Measurements from ENCODE around the gene MAPKBP1.
"Not testable (repeated sequence)": the region's sequence is repeated elsewhere in the genome, so short reads cannot be mapped to it uniquely, and the experiment has no call there.

Gene MAPKBP1, protein sequence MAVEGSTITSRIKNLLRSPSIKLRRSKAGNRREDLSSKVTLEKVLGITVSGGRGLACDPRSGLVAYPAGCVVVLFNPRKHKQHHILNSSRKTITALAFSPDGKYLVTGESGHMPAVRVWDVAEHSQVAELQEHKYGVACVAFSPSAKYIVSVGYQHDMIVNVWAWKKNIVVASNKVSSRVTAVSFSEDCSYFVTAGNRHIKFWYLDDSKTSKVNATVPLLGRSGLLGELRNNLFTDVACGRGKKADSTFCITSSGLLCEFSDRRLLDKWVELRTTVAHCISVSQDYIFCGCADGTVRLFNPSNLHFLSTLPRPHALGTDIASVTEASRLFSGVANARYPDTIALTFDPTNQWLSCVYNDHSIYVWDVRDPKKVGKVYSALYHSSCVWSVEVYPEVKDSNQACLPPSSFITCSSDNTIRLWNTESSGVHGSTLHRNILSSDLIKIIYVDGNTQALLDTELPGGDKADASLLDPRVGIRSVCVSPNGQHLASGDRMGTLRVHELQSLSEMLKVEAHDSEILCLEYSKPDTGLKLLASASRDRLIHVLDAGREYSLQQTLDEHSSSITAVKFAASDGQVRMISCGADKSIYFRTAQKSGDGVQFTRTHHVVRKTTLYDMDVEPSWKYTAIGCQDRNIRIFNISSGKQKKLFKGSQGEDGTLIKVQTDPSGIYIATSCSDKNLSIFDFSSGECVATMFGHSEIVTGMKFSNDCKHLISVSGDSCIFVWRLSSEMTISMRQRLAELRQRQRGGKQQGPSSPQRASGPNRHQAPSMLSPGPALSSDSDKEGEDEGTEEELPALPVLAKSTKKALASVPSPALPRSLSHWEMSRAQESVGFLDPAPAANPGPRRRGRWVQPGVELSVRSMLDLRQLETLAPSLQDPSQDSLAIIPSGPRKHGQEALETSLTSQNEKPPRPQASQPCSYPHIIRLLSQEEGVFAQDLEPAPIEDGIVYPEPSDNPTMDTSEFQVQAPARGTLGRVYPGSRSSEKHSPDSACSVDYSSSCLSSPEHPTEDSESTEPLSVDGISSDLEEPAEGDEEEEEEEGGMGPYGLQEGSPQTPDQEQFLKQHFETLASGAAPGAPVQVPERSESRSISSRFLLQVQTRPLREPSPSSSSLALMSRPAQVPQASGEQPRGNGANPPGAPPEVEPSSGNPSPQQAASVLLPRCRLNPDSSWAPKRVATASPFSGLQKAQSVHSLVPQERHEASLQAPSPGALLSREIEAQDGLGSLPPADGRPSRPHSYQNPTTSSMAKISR (N-terminal part only)

GRCh38 chr15:41774062-41774881 lies at the start of gene MAPKBP1:
MAPKBP1 (plus strand) TSS chr15:41774484; CDS start chr15:41775276, 792 bp downstream.
- peak; percentile 94 for DNase-seq (ENCODE audit: low read depth, low spot score)
- H3K4me1 ChIP-seq (ENCODE audit: insufficient read depth, insufficient read length), result peaks cover 4% of the 10 kb centered on the region
- TF ChIP-seq SUZ12 (IDR thresholded peaks at IDR 0.05; ENCODE audit: extremely low read depth, insufficient read depth, insufficient read length) (no peak), ZNF274 (IDR thresholded peaks at IDR 0.05; ENCODE audit: low read depth, low read length) (no peak), YY1 (IDR thresholded peaks at IDR 0.05; ENCODE audit: insufficient read depth, insufficient read length) (no peak)
- H3K9me3 ChIP-seq (ENCODE audit: insufficient read depth, low read length), result no peaks in the 10 kb centered on the region
- H3K4me3 ChIP-seq (ENCODE audit: insufficient read length, low read depth), result peak within 1 kb of the TSS; percentile 61
- no peaks in the 10 kb centered on the region for H3K36me3 ChIP-seq (ENCODE audit: insufficient read depth, insufficient read length, low read length)
- peak within 1 kb of the TSS; percentile 70 for H3K9ac ChIP-seq (ENCODE audit: insufficient read length, low read depth)
- no peaks in the 10 kb centered on the region for H3K27me3 ChIP-seq (ENCODE audit: insufficient read depth, insufficient read length)

- Histone ChIP-seq H3K4me3 (ENCODE audit: insufficient read length, low read depth) (no peak overlapping the region), H3K36me3 (ENCODE audit: insufficient read depth, insufficient read length, low read length) (peaks cover 20% of the 10 kb centered on the region), H3K4me1 (ENCODE audit: insufficient read depth, insufficient read length) (no peaks in the 10 kb centered on the region), H3K9me3 (ENCODE audit: insufficient read depth, low read length) (no peaks in the 10 kb centered on the region), H3K9ac (ENCODE audit: insufficient read length, low read depth) (no peak overlapping the region), H3K27me3 (ENCODE audit: insufficient read depth, insufficient read length) (no peaks in the 10 kb centered on the region)
- DNase-seq (ENCODE audit: low read depth, low spot score), result no peak
- TF ChIP-seq SUZ12 (IDR thresholded peaks at IDR 0.05; ENCODE audit: extremely low read depth, insufficient read depth, insufficient read length) (no peak), YY1 (IDR thresholded peaks at IDR 0.05; ENCODE audit: insufficient read depth, insufficient read length) (no peak), ZNF274 (IDR thresholded peaks at IDR 0.05; ENCODE audit: low read depth, low read length) (no peak)
Observed at GRCh38 chr15:41727143-41727542, 47.1 kb upstream of the MAPKBP1 start.

DNA sequence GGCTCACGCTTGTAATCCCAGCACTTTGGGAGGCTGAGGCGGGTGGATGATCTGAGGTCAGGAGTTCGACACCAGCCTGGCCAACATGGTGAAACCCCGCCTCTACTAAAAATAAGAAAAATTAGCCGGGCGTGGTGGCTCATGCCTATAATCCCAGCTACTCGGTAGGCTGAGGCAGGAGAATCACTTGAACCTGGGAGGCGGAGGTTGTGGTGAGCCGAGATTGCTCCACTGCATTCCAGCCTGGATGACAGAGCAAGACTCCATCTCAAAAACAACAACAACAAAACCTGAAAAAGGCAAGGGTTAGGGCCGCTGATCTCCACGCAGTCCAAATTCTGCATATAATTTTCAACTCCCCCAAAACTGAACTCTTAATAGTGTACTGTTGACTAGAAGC lies 46.2 kb upstream of the MAPKBP1 start:
- H3K4me1 ChIP-seq (ENCODE audit: insufficient read depth, insufficient read length); H3K9ac ChIP-seq (ENCODE audit: insufficient read length, low read depth); DNase-seq (ENCODE audit: low read depth, low spot score); H3K9me3 ChIP-seq (ENCODE audit: insufficient read depth, low read length); H3K4me3 ChIP-seq (ENCODE audit: insufficient read length, low read depth); H3K27me3 ChIP-seq (ENCODE audit: insufficient read depth, insufficient read length): not testable (repeated sequence)
- H3K36me3 ChIP-seq (ENCODE audit: insufficient read depth, insufficient read length, low read length), result peaks cover 20% of the 10 kb centered on the region

- TF ChIP-seq SUZ12 (IDR thresholded peaks at IDR 0.05; ENCODE audit: extremely low read depth, insufficient read depth, insufficient read length) (no peak), YY1 (IDR thresholded peaks at IDR 0.05; ENCODE audit: insufficient read depth, insufficient read length) (no peak), ZNF274 (IDR thresholded peaks at IDR 0.05; ENCODE audit: low read depth, low read length) (no peak)
- H3K4me3 ChIP-seq (ENCODE audit: insufficient read length, low read depth), result no peak overlapping the region
- H3K27me3 ChIP-seq (ENCODE audit: insufficient read depth, insufficient read length), result no peaks in the 10 kb centered on the region
- H3K9ac ChIP-seq (ENCODE audit: insufficient read length, low read depth), result no peak overlapping the region
- peaks cover 32% of the 10 kb centered on the region for H3K36me3 ChIP-seq (ENCODE audit: insufficient read depth, insufficient read length, low read length)
- no peak for DNase-seq (ENCODE audit: low read depth, low spot score)
- H3K4me1 ChIP-seq (ENCODE audit: insufficient read depth, insufficient read length), result no peaks in the 10 kb centered on the region
- no peaks in the 10 kb centered on the region for H3K9me3 ChIP-seq (ENCODE audit: insufficient read depth, low read length)
Observed at GRCh38 chr15:41730543-41730942, 43.7 kb upstream of the MAPKBP1 start.

- Histone ChIP-seq H3K4me1 (ENCODE audit: insufficient read depth, insufficient read length) (no peaks in the 10 kb centered on the region), H3K9ac (ENCODE audit: insufficient read length, low read depth) (no peak overlapping the region), H3K9me3 (ENCODE audit: insufficient read depth, low read length) (no peaks in the 10 kb centered on the region), H3K36me3 (ENCODE audit: insufficient read depth, insufficient read length, low read length) (peaks cover 37% of the 10 kb centered on the region), H3K27me3 (ENCODE audit: insufficient read depth, insufficient read length) (no peaks in the 10 kb centered on the region), H3K4me3 (ENCODE audit: insufficient read length, low read depth) (no peak overlapping the region)
- DNase-seq (ENCODE audit: low read depth, low spot score), result no peak
- TF ChIP-seq YY1 (IDR thresholded peaks at IDR 0.05; ENCODE audit: insufficient read depth, insufficient read length), result no peak
- TF ChIP-seq ZNF274 (IDR thresholded peaks at IDR 0.05; ENCODE audit: low read depth, low read length), result no peak
- TF ChIP-seq SUZ12 (IDR thresholded peaks at IDR 0.05; ENCODE audit: extremely low read depth, insufficient read depth, insufficient read length), result no peak
Observed at GRCh38 chr15:41732483-41732882, 41.8 kb upstream of the MAPKBP1 start.

DNA sequence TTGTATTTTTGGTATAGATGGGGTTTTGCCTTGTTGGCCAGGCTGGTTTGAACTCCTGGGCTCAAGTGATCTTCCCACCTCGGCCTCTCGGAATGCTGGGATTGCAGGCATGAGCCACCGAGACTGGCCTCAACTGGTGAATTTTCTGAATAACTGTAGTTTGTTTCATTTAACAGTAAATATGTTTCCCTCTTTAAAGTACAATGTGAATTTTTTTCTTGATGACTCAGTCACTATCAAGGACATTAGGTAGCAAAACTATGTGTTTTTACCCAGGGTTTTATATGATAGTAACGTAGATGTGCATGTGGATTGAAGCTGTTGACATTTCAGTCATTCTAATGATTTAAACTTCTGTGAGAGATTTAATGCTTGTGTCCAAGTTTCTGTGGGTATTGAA lies 40.2 kb upstream of the MAPKBP1 start:
- no peak overlapping the region for H3K9ac ChIP-seq (ENCODE audit: insufficient read length, low read depth)
- H3K9me3 ChIP-seq (ENCODE audit: insufficient read depth, low read length), result no peaks in the 10 kb centered on the region
- no peak overlapping the region for H3K4me3 ChIP-seq (ENCODE audit: insufficient read length, low read depth)
- H3K27me3 ChIP-seq (ENCODE audit: insufficient read depth, insufficient read length), result no peaks in the 10 kb centered on the region
- DNase-seq (ENCODE audit: low read depth, low spot score), result no peak
- H3K36me3 ChIP-seq (ENCODE audit: insufficient read depth, insufficient read length, low read length), result peaks cover 36% of the 10 kb centered on the region
- TF ChIP-seq SUZ12 (IDR thresholded peaks at IDR 0.05; ENCODE audit: extremely low read depth, insufficient read depth, insufficient read length), result no peak
- no peak for TF ChIP-seq YY1 (IDR thresholded peaks at IDR 0.05; ENCODE audit: insufficient read depth, insufficient read length)
- no peak for TF ChIP-seq ZNF274 (IDR thresholded peaks at IDR 0.05; ENCODE audit: low read depth, low read length)
- H3K4me1 ChIP-seq (ENCODE audit: insufficient read depth, insufficient read length), result no peaks in the 10 kb centered on the region

Data from NT2/D1 (cell line).